HG02852 (cell line): ENCODE data around the gene IGSF3.

ENCODE experiments used
- ATAC-seq: cut with Tn5 transposase; IDR thresholded peaks from one replicate; pipeline ENCODE4 v1.9.1; 2021; ENCODE audit warnings: mild to moderate bottlenecking, moderate library complexity; ENCODE audit not compliant: unreplicated experiment

IGSF3 gene

GRCh38 chr1:116686723-116687352 lies 19.3 kb upstream of the IGSF3 start:
- no peak for ATAC-seq

- ATAC-seq, result no peak
Measured at GRCh38 chr1:116686175-116686574, 18.6 kb upstream of the IGSF3 start.

GRCh38 chr1:116684575-116684974 lies 17.0 kb upstream of the IGSF3 start:
- ATAC-seq, result no peak

GRCh38 chr1:116682641-116683221 lies 15.2 kb upstream of the IGSF3 start:
- ATAC-seq, result no peak

- ATAC-seq, result no peak
Measured at GRCh38 chr1:116681343-116681899, 13.9 kb upstream of the IGSF3 start.

- no peak for ATAC-seq
Measured at GRCh38 chr1:116680752-116681151, 13.2 kb upstream of the IGSF3 start.

GRCh38 chr1:116679828-116680628 lies 12.5 kb upstream of the IGSF3 start:
- ATAC-seq, result no peak

GRCh38 chr1:116679091-116679827 lies 11.7 kb upstream of the IGSF3 start:
- no peak for ATAC-seq

GRCh38 chr1:116678732-116679090 lies 11.2 kb upstream of the IGSF3 start:
- ATAC-seq, result no peak

GRCh38 chr1:116677474-116678062 lies 10.0 kb upstream of the IGSF3 start:
- ATAC-seq, result no peak

GRCh38 chr1:116676291-116676690 lies 8.8 kb upstream of the IGSF3 start:
- ATAC-seq, result no peak

GRCh38 chr1:116674751-116675150 lies 7.2 kb upstream of the IGSF3 start:
- no peak for ATAC-seq

GRCh38 chr1:116674011-116674531 lies 6.5 kb upstream of the IGSF3 start:
- ATAC-seq, result no peak

GRCh38 chr1:116671912-116672311 lies 4.4 kb upstream of the IGSF3 start:
- no peak for ATAC-seq

- ATAC-seq, result no peak
Measured at GRCh38 chr1:116671072-116671760, 3.7 kb upstream of the IGSF3 start.

GRCh38 chr1:116668277-116668676 lies 744 bp upstream of the IGSF3 start:
- ATAC-seq, result no peak

GRCh38 chr1:116667078-116667574 lies 407 bp downstream of the IGSF3 start:
- ATAC-seq, result peak; percentile 33

GRCh38 chr1:116666187-116667077 lies 1.1 kb downstream of the IGSF3 start:
- no peak for ATAC-seq

GRCh38 chr1:116664978-116665371 lies 2.6 kb downstream of the IGSF3 start:
- ATAC-seq, result no peak
